Body of pancreas (tissue), 4 donors: ENCODE results near the gene IRS1. TPM values are rescaled to one million over a fixed set of nuclear protein-coding genes. Genes with fewer than 3 reads are reported as not detected.

Experiments used
- ATAC-seq: fragments of 150-250 bp; one replicate; pipeline ENCODE4 v1.9.1; 2016
- DNase-seq, 4 donors: peaks; one replicate each; pipeline ENCODE4 v3.0.0-alpha.2; 2019
- H3K27ac ChIP-seq, 4 donors: fragments of 200-600 bp; sonication (generic); 1 replicate in 3 of 4; 2 replicates in 1 of 4; pipeline versions ENCODE4 v1.5.1 to v1.6.1; 2016 to 2019; ENCODE audit warnings: mild to moderate bottlenecking in 1 of 4, mixed read lengths in 1 of 4, moderate library complexity in 1 of 4
- H3K27me3 ChIP-seq, 2 donors: fragments of 200-600 bp; sonication (generic); one replicate each; pipeline ENCODE4 v1.6.0; 2016; ENCODE audit warnings: mild to moderate bottlenecking in 1 of 2
- H3K36me3 ChIP-seq, 2 donors: fragments of 200-600 bp; sonication (generic); replicated peaks in 1 of 2; 2 replicates each; pipeline ENCODE4 v1.5.1; 2016; ENCODE audit warnings: low read depth in 2 of 2; ENCODE audit not compliant: insufficient read depth in 1 of 2
- H3K4me1 ChIP-seq: fragments of 200-600 bp; sonication (generic); one replicate; pipeline ENCODE4 v1.6.0; 2016
- H3K4me3 ChIP-seq, 2 donors: fragments of 200-600 bp; sonication (generic); 1 replicate in 1 of 2; 2 replicates in 1 of 2; pipeline ENCODE4 v1.5.1; 2016 to 2019
- H3K9me3 ChIP-seq, 3 donors: fragments of 200-600 bp; sonication (generic); 1 replicate in 2 of 3; 2 replicates in 1 of 3; pipeline ENCODE4 v1.5.1; 2016
- POLR2A ChIP-seq, 3 donors: fragments of 450-650 bp; IDR thresholded peaks; one replicate each; pipeline ENCODE4 v1.6.1; 2016; ENCODE audit warnings: antibody characterized with exemption in 3 of 3, mild to moderate bottlenecking in 2 of 3
- WGBS, 2 donors: methylation state at CpG; one replicate each; pipeline ENCODE4 v1.1.5; 2017; 5-methylcytosine and 5-hydroxymethylcytosine counted together
- intact Hi-C: fragments of 100-400 bp; cut with DNase I; formaldehyde crosslinking; loops from one replicate; pipeline ENCODE4 v1.15.1; 2023
- total RNA-seq, 2 donors: library from RNA; depleted of rRNA; stranded (reverse); fragments of >200 nt; gene quantifications; one replicate each; pipeline ENCODE4 v1.1.0, GENCODE V29; 2016
- TF ChIP-seq, protein P1 (sequence below), 7 experiments: fragments of 450-650 bp in 4 of 7; fragments of 200-600 bp in 3 of 7; sonication (generic) in 3 of 7; IDR thresholded peaks; one replicate each; pipeline ENCODE4 v1.5.1; 2016 to 2019; ENCODE audit warnings: antibody characterized with exemption in 7 of 7

The IRS1 gene
- total RNA-seq, 2 donors from 2014 or later: 8.2 to 9.6 TPM

- TF ChIP-seq POLR2A (IDR thresholded peaks at IDR 0.05): no peak
- TF ChIP-seq, protein P1, sequence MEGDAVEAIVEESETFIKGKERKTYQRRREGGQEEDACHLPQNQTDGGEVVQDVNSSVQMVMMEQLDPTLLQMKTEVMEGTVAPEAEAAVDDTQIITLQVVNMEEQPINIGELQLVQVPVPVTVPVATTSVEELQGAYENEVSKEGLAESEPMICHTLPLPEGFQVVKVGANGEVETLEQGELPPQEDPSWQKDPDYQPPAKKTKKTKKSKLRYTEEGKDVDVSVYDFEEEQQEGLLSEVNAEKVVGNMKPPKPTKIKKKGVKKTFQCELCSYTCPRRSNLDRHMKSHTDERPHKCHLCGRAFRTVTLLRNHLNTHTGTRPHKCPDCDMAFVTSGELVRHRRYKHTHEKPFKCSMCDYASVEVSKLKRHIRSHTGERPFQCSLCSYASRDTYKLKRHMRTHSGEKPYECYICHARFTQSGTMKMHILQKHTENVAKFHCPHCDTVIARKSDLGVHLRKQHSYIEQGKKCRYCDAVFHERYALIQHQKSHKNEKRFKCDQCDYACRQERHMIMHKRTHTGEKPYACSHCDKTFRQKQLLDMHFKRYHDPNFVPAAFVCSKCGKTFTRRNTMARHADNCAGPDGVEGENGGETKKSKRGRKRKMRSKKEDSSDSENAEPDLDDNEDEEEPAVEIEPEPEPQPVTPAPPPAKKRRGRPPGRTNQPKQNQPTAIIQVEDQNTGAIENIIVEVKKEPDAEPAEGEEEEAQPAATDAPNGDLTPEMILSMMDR (IDR thresholded peaks at IDR 0.05): peak; percentile 59 to 87 (median 77)
- H3K36me3 ChIP-seq: no peaks in the 10 kb centered on the region
- DNase-seq (peak in 2 of 4 donors; percentile 17 to 50), ATAC-seq (no peak)
- no peaks in the 10 kb centered on the region for H3K9me3 ChIP-seq
- WGBS, 2 donors: 0 to 1% methylated on average over 4 of the region's 4 CpGs
- no peak overlapping the region for H3K4me3 ChIP-seq
- intact Hi-C loops: loop anchor here (10.0 kb wide), 2 partner anchors 578 to 1128 kb away; no protein-coding TSS in a partner anchor
- peaks cover 32% of the 10 kb centered on the region for H3K4me1 ChIP-seq
- H3K27me3 ChIP-seq: no peaks in the 10 kb centered on the region
- no peak overlapping the region for H3K27ac ChIP-seq
Measured at GRCh38 chr2:226802573-226802972, 3.0 kb upstream of the IRS1 start.

DNA sequence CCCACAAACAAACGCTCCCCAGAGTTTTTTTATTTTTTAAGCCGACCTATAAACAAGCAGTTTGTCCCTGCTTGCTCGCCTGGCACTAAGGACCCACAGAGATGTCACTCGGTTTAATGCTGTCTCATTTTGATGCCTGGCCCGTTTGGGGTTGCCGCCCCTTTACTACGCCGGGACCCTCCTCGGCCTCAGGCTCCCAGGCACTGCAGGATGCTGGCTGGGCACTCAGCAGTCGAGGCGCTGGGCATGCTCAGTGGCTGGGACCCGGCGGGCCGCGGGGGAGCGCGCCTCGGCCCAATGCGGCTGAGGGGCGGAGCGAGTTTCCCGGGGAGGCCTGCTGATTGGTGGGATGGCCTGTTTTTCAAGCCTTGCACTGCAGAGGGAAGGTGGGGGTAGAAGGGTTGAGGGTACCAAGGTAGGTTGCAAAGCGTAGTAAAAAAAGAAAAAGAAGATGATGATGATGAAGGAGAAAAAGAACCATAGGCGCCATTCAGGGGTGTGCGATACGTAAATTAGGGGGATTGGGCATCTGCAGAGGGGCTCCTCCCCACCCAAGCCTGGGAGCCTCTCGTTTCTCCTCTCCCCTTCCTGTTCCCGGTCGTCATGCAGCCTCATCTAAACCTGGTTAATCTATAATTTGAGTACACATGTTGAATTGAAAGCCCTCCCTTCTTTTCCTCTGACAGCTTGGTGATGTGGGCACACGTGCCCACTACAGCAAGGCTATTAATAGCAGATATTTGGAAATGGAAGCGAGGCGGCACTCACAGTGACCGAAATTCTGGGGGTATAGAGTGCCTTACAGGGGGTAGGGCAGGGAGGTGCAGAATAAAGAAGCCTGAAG, 1.5 kb upstream of the IRS1 start:
- H3K27me3 ChIP-seq: no peaks in the 10 kb centered on the region
- TF ChIP-seq, protein P1 (IDR thresholded peaks at IDR 0.05): peak in 2 of 7 experiments; percentile 5 to 12
- TF ChIP-seq POLR2A (IDR thresholded peaks at IDR 0.05): peak; percentile 45 to 78 (median 73)
- H3K4me1 ChIP-seq: peaks cover 46% of the 10 kb centered on the region
- H3K9me3 ChIP-seq: no peaks in the 10 kb centered on the region
- ATAC-seq (peak; percentile 81), DNase-seq (peak; percentile 89 to 92 (median 90))
- no peaks in the 10 kb centered on the region for H3K36me3 ChIP-seq
- WGBS, 2 donors: 2% methylated on average over 33 of the region's 33 CpGs
- peak overlapping the region; percentile 82 to 94 (median 88) for H3K27ac ChIP-seq
- intact Hi-C loops: loop anchor here (10.0 kb wide), 2 partner anchors 576 to 1126 kb away; no protein-coding TSS in a partner anchor
- H3K4me3 ChIP-seq: peak overlapping the region in 1 of 2 donors; percentile 17

- no peaks in the 10 kb centered on the region for H3K36me3 ChIP-seq
- intact Hi-C loops: loop anchor here (10.0 kb wide), 2 partner anchors 575 to 1125 kb away; no protein-coding TSS in a partner anchor
- peak overlapping the region; percentile 82 to 94 (median 88) for H3K27ac ChIP-seq
- 0 to 4% methylated on average over 18 to 31 of the region's 39 CpGs for WGBS, 2 donors
- H3K4me1 ChIP-seq: peaks cover 55% of the 10 kb centered on the region
- no peaks in the 10 kb centered on the region for H3K27me3 ChIP-seq
- peak overlapping the region in 1 of 2 donors; percentile 29 for H3K4me3 ChIP-seq
- no peaks in the 10 kb centered on the region for H3K9me3 ChIP-seq
- TF ChIP-seq POLR2A (IDR thresholded peaks at IDR 0.05): no peak
- TF ChIP-seq, protein P1 (IDR thresholded peaks at IDR 0.05): peak in 3 of 7 experiments; percentile 4 to 13 (median 8)
- ATAC-seq (peak; percentile 3), DNase-seq (peak; percentile 25 to 46 (median 30))
Measured at GRCh38 chr2:226799976-226800940, 638 bp upstream of the IRS1 start.

DNA sequence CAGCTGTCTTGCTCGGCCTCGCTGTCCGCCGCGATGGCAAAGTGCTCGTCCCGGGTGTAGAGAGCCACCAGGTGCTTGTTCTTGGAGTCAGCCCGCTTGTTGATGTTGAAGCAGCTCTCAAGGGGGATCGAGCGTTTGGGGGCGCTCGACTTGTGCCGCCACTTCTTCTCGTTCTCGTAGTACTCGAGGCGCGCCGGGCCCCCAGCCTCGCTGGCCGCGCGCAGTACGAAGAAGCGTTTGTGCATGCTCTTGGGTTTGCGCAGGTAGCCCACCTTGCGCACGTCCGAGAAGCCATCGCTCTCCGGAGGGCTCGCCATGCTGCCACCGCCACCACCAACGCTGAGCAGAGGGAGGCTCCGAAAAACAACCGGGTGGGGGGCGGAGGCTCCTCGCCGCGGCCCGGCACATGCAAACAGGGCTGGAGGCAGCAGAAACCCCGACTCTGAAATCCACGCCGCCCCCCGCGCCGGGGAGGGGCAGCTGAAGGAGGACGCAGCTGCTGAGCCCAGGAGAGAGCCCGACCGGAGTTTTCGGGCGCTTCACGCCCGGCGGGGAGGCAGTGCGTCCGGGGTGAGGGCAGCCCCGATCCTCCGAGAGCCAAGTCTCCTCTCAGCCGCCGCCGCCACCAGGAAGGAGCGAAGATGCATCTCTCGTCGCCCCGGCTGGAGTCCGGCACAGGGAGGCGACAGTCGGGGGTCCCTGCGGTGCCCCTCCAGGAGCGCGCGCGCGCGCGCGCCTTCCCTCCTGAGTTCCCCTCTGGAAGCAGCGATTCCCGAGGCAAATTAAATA, 1.0 kb downstream of the IRS1 start:
- Histone ChIP-seq H3K4me1 (peaks cover 72% of the 10 kb centered on the region), H3K36me3 (no peaks in the 10 kb centered on the region), H3K27me3 (no peaks in the 10 kb centered on the region), H3K9me3 (no peaks in the 10 kb centered on the region), H3K27ac (peak overlapping the region; percentile 82 to 94 (median 88)), H3K4me3 (peak overlapping the region; percentile 74 to 92)
- intact Hi-C loops: no loop called here
- WGBS, 2 donors: 0 to 1% methylated on average over 2 to 60 of the region's 80 CpGs
- ATAC-seq: peak; percentile 1
- DNase-seq: peak; percentile 49 to 66 (median 58)
- peak in 1 of 3 donors; percentile 18 for TF ChIP-seq POLR2A (IDR thresholded peaks at IDR 0.05)
- TF ChIP-seq, protein P1 (IDR thresholded peaks at IDR 0.05): peak in 3 of 7 experiments; percentile 3 to 21 (median 16)
